Trophoblast cell (in vitro differentiated cells and primary cell): ENCODE measurements around the gene SLC18A3.

Experiments used
- DNase-seq, 2 donors: peaks; one replicate each; pipeline ENCODE4 v3.0.0-alpha.2; 2016
- H2AFZ ChIP-seq: 2 replicates; pipeline ENCODE4 v1.6.1; 2013; ENCODE audit warnings: low read length, moderate library complexity, mild to moderate bottlenecking; ENCODE audit not compliant: insufficient read depth, poor library complexity
- H2AK5ac ChIP-seq: 2 replicates; pipeline ENCODE4 v1.6.1; 2013; ENCODE audit warnings: mild to moderate bottlenecking, low read length
- H2BK120ac ChIP-seq: 2 replicates; pipeline ENCODE4 v1.6.1; 2013; ENCODE audit warnings: low read length, mild to moderate bottlenecking, moderate library complexity; ENCODE audit not compliant: insufficient read depth, poor library complexity
- H2BK12ac ChIP-seq: 2 replicates; pipeline ENCODE4 v1.6.1; 2013; ENCODE audit warnings: mild to moderate bottlenecking, low read length, moderate library complexity
- H2BK5ac ChIP-seq: 2 replicates; pipeline ENCODE4 v1.6.1; 2013; ENCODE audit warnings: low read length, low read depth, moderate library complexity, mild to moderate bottlenecking; ENCODE audit not compliant: poor library complexity
- H3K14ac ChIP-seq: 2 replicates; pipeline ENCODE4 v1.6.1; 2013; ENCODE audit warnings: mild to moderate bottlenecking, low read length
- H3K18ac ChIP-seq: 2 replicates; pipeline ENCODE4 v1.6.1; 2013; ENCODE audit warnings: mild to moderate bottlenecking, low read length
- H3K23ac ChIP-seq: 2 replicates; pipeline ENCODE4 v1.6.1; 2013; ENCODE audit warnings: low read length
- H3K27ac ChIP-seq: 2 replicates; pipeline ENCODE4 v1.5.1; 2013; ENCODE audit warnings: low read depth, mild to moderate bottlenecking, inconsistent platforms, low read length, moderate library complexity
- H3K27me3 ChIP-seq: 2 replicates; pipeline ENCODE4 v1.6.1; 2013; ENCODE audit warnings: inconsistent platforms, mild to moderate bottlenecking, low read length, moderate library complexity; ENCODE audit not compliant: insufficient read depth
- H3K36me3 ChIP-seq, 2 experiments: 1 replicate in 1 of 2; 2 replicates in 1 of 2; pipeline ENCODE4 v1.6.1; 2013; ENCODE audit warnings: low read length in 2 of 2, mild to moderate bottlenecking in 2 of 2, moderate library complexity in 1 of 2; ENCODE audit not compliant: insufficient read depth in 2 of 2, control insufficient read depth in 1 of 2
- H3K4ac ChIP-seq: 2 replicates; pipeline ENCODE4 v1.6.1; 2013; ENCODE audit warnings: low read depth, mild to moderate bottlenecking, low read length, moderate library complexity
- H3K4me1 ChIP-seq, 2 experiments: 1 replicate in 1 of 2; 2 replicates in 1 of 2; pipeline ENCODE4 v1.6.1; 2013; ENCODE audit warnings: low read length in 2 of 2, mild to moderate bottlenecking in 2 of 2, moderate library complexity in 1 of 2; ENCODE audit not compliant: insufficient read depth in 2 of 2, control insufficient read depth in 1 of 2
- H3K4me2 ChIP-seq: 2 replicates; pipeline ENCODE4 v1.6.1; 2013; ENCODE audit warnings: inconsistent platforms, mild to moderate bottlenecking, low read length, moderate library complexity
- H3K4me3 ChIP-seq: 2 replicates; pipeline ENCODE4 v1.5.1; 2013; ENCODE audit warnings: mild to moderate bottlenecking, low read depth, low read length, inconsistent platforms
- H3K79me1 ChIP-seq: one replicate; pipeline ENCODE4 v1.6.1; 2013; ENCODE audit warnings: low read length
- H3K79me2 ChIP-seq: 2 replicates; pipeline ENCODE4 v1.6.1; 2013; ENCODE audit warnings: low read length, mild to moderate bottlenecking; ENCODE audit not compliant: control insufficient read depth, insufficient read depth, poor library complexity
- H3K9ac ChIP-seq: 2 replicates; pipeline ENCODE4 v1.6.1; 2013; ENCODE audit warnings: mild to moderate bottlenecking, low read length
- H3K9me3 ChIP-seq: 2 replicates; pipeline ENCODE4 v1.6.1; 2013; ENCODE audit warnings: low read depth, mild to moderate bottlenecking, control low read depth, inconsistent platforms, low read length; ENCODE audit not compliant: insufficient read depth
- H4K12ac ChIP-seq: 2 replicates; pipeline ENCODE4 v1.6.1; 2013; ENCODE audit warnings: low read depth, mild to moderate bottlenecking, low read length, moderate library complexity
- H4K8ac ChIP-seq: 2 replicates; pipeline ENCODE4 v1.6.1; 2013; ENCODE audit warnings: low read depth, mild to moderate bottlenecking, low read length, moderate library complexity
- H4K91ac ChIP-seq: one replicate; pipeline ENCODE4 v1.6.1; 2013; ENCODE audit warnings: low read depth, mild to moderate bottlenecking, low read length, moderate library complexity
- WGBS: extraction: QIAGEN DNeasy Blood & Tissue Kit; methylation state at CpG from one replicate; pipeline ENCODE4 v1.1.7; 2013; ENCODE audit warnings: missing lambda C conversion rate; ENCODE audit not compliant: insufficient read length, insufficient coverage; ENCODE audit errors: extremely low coverage; 5-methylcytosine and 5-hydroxymethylcytosine counted together

Gene SLC18A3

DNA sequence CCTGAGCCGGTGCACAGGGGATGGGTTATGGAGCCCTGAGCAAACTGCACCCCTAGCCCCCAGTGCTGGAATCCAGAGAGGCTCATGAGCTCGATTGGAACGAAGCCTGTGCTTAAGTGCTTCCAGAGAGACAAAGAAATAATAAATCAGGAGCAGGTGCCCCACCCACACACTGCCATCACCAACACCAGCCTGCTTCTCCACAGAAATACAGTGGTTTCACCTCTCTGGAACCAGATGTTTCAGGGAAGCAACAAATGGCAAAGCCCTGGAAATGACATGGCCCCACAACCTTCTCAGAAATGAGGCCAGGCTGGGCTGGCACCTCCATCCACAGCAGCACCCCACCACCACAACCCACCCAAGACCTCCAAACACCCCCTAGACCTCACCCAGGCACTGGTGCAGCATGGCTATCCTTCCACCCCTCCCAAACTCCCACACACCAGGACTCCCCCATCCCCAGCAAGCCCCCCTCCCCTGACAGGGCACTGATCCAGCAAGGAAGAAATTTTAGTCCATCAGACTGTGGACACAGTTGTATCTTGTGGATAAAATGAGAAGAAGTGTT is 4.1 kb upstream of the SLC18A3 start:
- Histone ChIP-seq H3K18ac (no peak overlapping the region), H3K79me2 (no peaks in the 10 kb centered on the region), H4K12ac (no peak overlapping the region), H3K9me3 (peaks cover 11% of the 10 kb centered on the region), H3K27me3 (peaks cover 39% of the 10 kb centered on the region), H3K4me3 (no peak overlapping the region), H2BK12ac (no peak overlapping the region), H3K14ac (no peak overlapping the region), H4K91ac (no peak overlapping the region), H2AFZ (no peak overlapping the region), H3K79me1 (peaks cover 4% of the 10 kb centered on the region), H3K4ac (no peak overlapping the region), H2AK5ac (no peak overlapping the region), H3K23ac (no peak overlapping the region), H3K9ac (no peak overlapping the region), H2BK120ac (no peak overlapping the region), H3K4me1 (peaks cover 12 to 27% of the 10 kb centered on the region in 2 experiments), H4K8ac (no peak overlapping the region), H2BK5ac (no peak overlapping the region), H3K36me3 (no peaks in the 10 kb centered on the region), H3K27ac (no peak overlapping the region), H3K4me2 (no peak overlapping the region)
- no peak for DNase-seq
- WGBS = no CpG with 5 or more reads among the region's 3 CpGs

GRCh38 chr10:49606981-49607535 is 3.1 kb upstream of the SLC18A3 start:
- H3K4ac ChIP-seq = no peak overlapping the region
- H3K23ac ChIP-seq = no peak overlapping the region
- no peaks in the 10 kb centered on the region for H3K36me3 ChIP-seq
- H3K9me3 ChIP-seq = peaks cover 21% of the 10 kb centered on the region
- peak; percentile 62 to 71 for DNase-seq
- no peak overlapping the region for H2AFZ ChIP-seq
- H3K4me1 ChIP-seq = peaks cover 5 to 21% of the 10 kb centered on the region in 2 experiments
- H3K27me3 ChIP-seq = peaks cover 49% of the 10 kb centered on the region
- H3K4me2 ChIP-seq = no peak overlapping the region
- no peak overlapping the region for H3K9ac ChIP-seq
- H4K12ac ChIP-seq = no peak overlapping the region
- WGBS = no CpG with 5 or more reads among the region's 22 CpGs
- H2BK12ac ChIP-seq = no peak overlapping the region
- no peak overlapping the region for H3K18ac ChIP-seq
- H3K79me2 ChIP-seq = no peaks in the 10 kb centered on the region
- no peak overlapping the region for H3K27ac ChIP-seq
- no peak overlapping the region for H4K91ac ChIP-seq
- H2BK120ac ChIP-seq = no peak overlapping the region
- no peak overlapping the region for H3K14ac ChIP-seq
- no peak overlapping the region for H3K4me3 ChIP-seq
- H4K8ac ChIP-seq = no peak overlapping the region
- H2BK5ac ChIP-seq = no peak overlapping the region
- H3K79me1 ChIP-seq = no peaks in the 10 kb centered on the region
- no peak overlapping the region for H2AK5ac ChIP-seq

DNA sequence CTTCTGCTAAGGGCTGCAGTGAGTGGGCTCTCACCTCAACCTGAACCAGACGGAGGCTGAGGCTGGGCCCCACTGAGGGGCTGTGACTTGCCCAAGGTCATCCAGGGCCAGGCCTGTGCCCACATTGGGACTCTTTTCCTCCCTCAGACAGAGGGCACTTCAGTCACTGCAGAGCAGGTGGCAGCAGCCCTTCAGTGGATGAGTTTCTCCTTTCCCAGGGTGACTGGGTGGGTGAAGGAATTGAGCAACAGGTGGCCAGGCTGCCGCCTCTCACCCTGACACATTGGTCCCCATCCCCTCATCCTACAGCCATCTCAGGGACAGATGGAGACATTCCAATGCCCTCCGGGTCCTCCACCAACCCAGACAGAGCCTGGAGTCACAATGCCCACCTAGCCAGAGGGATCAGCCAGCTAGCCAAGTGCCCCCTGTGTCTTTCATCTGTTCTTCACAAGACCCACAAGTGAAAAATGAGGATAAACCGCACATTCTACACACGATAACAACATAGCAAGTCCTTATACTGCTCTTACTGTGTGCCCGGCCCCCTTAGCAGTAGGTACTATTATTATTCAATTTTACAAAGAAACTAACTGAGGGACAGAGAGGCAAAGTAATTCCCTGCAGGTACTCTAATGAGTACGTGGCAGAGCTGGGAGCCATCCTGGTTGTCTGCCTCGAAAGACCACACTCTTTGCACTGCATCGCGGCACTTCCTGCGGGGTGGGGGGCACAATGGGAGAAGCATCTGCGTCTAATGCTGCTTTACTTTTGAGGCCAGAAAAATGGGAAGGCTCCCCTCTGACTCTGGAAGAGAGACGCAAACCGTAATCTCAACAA is 1.7 kb upstream of the SLC18A3 start:
- no peak for DNase-seq
- no peak overlapping the region for H2AFZ ChIP-seq
- peaks cover 27% of the 10 kb centered on the region for H3K9me3 ChIP-seq
- no peak overlapping the region for H3K4me3 ChIP-seq
- H4K12ac ChIP-seq = no peak overlapping the region
- H2BK120ac ChIP-seq = no peak overlapping the region
- no peak overlapping the region for H2AK5ac ChIP-seq
- no peak overlapping the region for H3K4ac ChIP-seq
- no peak overlapping the region for H3K27ac ChIP-seq
- no peak overlapping the region for H3K23ac ChIP-seq
- no peaks in the 10 kb centered on the region for H3K36me3 ChIP-seq
- H3K9ac ChIP-seq = no peak overlapping the region
- H4K91ac ChIP-seq = no peak overlapping the region
- H3K79me1 ChIP-seq = no peaks in the 10 kb centered on the region
- no peak overlapping the region for H3K4me2 ChIP-seq
- H3K79me2 ChIP-seq = no peaks in the 10 kb centered on the region
- no peak overlapping the region for H3K18ac ChIP-seq
- no peak overlapping the region for H2BK12ac ChIP-seq
- H2BK5ac ChIP-seq = no peak overlapping the region
- H4K8ac ChIP-seq = no peak overlapping the region
- no peak overlapping the region for H3K14ac ChIP-seq
- peaks cover 63% of the 10 kb centered on the region for H3K27me3 ChIP-seq
- no CpG with 5 or more reads among the region's 14 CpGs for WGBS
- H3K4me1 ChIP-seq = peaks cover 0 to 16% of the 10 kb centered on the region in 2 experiments

DNA sequence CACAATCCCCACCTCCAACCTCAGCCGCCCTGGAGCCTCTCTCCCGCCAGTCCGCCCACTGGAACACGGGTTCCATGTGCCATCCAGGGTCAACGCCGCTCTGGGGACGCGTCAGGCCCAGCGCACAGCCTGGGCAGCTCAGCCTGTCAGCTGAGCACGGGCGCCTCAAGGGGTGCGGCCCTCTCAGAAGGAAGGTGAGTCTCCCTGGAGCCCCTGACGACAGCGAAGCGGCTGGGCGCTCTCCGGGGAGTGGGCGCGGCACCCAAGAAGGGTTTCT is 1.2 kb upstream of the SLC18A3 start:
- Histone ChIP-seq H3K14ac (no peak overlapping the region), H3K23ac (no peak overlapping the region), H4K12ac (no peak overlapping the region), H3K9me3 (peaks cover 27% of the 10 kb centered on the region), H3K27ac (no peak overlapping the region), H2AFZ (no peak overlapping the region), H4K8ac (no peak overlapping the region), H3K4ac (no peak overlapping the region), H3K79me1 (no peaks in the 10 kb centered on the region), H2BK12ac (no peak overlapping the region), H2BK120ac (no peak overlapping the region), H4K91ac (no peak overlapping the region), H3K79me2 (no peaks in the 10 kb centered on the region), H3K36me3 (no peaks in the 10 kb centered on the region), H3K9ac (no peak overlapping the region), H2AK5ac (no peak overlapping the region), H3K4me1 (peaks cover 0 to 16% of the 10 kb centered on the region in 2 experiments), H2BK5ac (no peak overlapping the region), H3K18ac (no peak overlapping the region), H3K27me3 (peaks cover 68% of the 10 kb centered on the region), H3K4me2 (peak overlapping the region; percentile 77), H3K4me3 (peak overlapping the region; percentile 1)
- no CpG with 5 or more reads among the region's 19 CpGs for WGBS
- DNase-seq = no peak
